ENCODE results near the gene ATP6V1F. TPM values are rescaled to one million over a fixed set of nuclear protein-coding genes. Genes with fewer than 3 reads are reported as not detected.

Gene ATP6V1F
- total and polyA plus RNA-seq, 12 donors = 96.7 to 189 (median 125) TPM

DNA sequence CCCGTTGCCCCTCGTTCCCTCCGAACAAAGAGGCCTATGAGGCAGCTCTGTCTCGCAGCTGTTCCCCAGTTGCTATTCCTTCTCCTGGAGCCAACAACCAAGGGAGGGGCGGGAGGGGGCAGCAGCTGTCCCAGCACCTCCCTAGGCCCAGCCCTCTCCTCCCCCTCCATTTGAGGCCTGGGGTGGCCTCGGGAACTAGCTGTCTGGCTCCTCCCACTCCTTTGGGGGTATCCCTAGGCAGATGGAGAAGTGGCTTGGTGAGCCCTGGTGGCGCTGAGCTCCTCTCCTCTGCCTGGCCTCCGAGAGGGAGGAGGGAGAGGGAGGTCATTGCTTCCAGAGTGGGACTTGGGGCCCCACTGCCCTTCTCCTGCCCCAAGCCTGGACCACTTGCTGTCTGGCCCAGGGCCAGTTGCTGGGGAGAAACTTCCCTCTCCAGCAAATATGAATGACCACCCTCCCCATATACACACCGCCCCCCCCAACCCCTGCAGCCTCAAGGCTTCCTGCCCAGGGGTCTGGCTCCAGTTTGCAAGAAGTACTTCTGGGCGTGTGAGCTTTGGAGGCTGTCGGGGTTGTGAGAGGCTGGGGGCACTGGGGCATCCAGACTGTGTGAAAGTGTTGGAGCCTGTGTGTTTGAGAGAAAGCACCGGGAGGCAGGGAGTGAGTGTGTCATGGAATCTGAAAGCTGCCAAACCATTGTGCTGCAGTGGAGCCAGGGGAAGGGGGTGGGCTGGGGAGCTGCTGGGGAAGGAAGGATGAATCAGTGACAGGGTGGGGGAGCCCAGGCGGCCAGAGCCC lies 29.3 kb upstream of the ATP6V1F start:
- WGBS, 2 donors = 7 to 8% methylated on average over 12 to 13 of the region's 13 CpGs
- peaks cover 20 to 95% (median 60%) of the 10 kb centered on the region in 9 donors for H3K4me1 ChIP-seq
- peak overlapping the region; percentile 86 to 99 (median 94) for H3K27ac ChIP-seq
- peak overlapping the region; percentile 3 to 92 (median 72) for H3K4me3 ChIP-seq
- H3K9me3 ChIP-seq = no peaks in the 10 kb centered on the region
- intact Hi-C loops (cut with DNase I) = loop anchor here in 1 of 10 donors (5.0 kb wide), 1 partner anchor 91 kb away; no protein-coding TSS in a partner anchor
- ATAC-seq (peak; percentile 6 to 46 (median 36)), DNase-seq (peak; percentile 61 to 82)
- peaks cover 0 to 46% (median 0%) of the 10 kb centered on the region in 7 donors for H3K27me3 ChIP-seq
- TF ChIP-seq, protein P1, sequence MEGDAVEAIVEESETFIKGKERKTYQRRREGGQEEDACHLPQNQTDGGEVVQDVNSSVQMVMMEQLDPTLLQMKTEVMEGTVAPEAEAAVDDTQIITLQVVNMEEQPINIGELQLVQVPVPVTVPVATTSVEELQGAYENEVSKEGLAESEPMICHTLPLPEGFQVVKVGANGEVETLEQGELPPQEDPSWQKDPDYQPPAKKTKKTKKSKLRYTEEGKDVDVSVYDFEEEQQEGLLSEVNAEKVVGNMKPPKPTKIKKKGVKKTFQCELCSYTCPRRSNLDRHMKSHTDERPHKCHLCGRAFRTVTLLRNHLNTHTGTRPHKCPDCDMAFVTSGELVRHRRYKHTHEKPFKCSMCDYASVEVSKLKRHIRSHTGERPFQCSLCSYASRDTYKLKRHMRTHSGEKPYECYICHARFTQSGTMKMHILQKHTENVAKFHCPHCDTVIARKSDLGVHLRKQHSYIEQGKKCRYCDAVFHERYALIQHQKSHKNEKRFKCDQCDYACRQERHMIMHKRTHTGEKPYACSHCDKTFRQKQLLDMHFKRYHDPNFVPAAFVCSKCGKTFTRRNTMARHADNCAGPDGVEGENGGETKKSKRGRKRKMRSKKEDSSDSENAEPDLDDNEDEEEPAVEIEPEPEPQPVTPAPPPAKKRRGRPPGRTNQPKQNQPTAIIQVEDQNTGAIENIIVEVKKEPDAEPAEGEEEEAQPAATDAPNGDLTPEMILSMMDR (IDR thresholded peaks at IDR 0.05) = no peak
- H3K36me3 ChIP-seq = peaks cover 0 to 50% (median 20%) of the 10 kb centered on the region in 9 donors

DNA sequence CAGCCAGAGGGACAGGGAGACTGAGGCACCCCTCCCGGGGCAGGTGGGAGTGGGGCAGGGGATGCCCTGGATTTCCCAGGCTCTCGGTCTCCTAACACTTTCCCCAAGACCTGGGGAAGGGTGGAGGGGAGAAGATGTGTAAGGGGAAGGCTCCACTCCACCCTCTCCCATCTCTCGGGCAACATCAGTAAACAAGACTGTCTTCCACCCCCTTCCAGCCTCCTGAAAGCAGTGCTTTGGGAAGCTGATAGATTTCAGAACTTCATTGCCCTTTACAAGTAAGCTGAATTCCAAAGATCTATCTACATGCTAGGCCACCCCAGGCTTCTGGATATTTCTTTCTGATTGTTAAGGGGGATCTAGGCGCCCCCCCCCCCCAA lies 28.7 kb upstream of the ATP6V1F start:
- DNase-seq (no peak), ATAC-seq (no peak)
- Histone ChIP-seq H3K27me3 (peaks cover 0 to 42% (median 0%) of the 10 kb centered on the region in 7 donors), H3K27ac (peak overlapping the region; percentile 44 to 99 (median 94)), H3K4me3 (peak overlapping the region in 6 of 10 donors; percentile 55 to 92 (median 83)), H3K4me1 (peaks cover 20 to 95% (median 60%) of the 10 kb centered on the region in 9 donors), H3K36me3 (peaks cover 0 to 56% (median 26%) of the 10 kb centered on the region in 9 donors), H3K9me3 (no peaks in the 10 kb centered on the region)
- TF ChIP-seq, protein P1 (IDR thresholded peaks at IDR 0.05) = no peak
- intact Hi-C loops (cut with DNase I) = loop anchor here in 3 of 10 donors (2.0 to 5.0 kb wide), 2 partner anchors 21 to 92 kb away; no protein-coding TSS in a partner anchor
- 25 to 29% methylated on average over 4 of the region's 4 CpGs for WGBS, 2 donors

DNA sequence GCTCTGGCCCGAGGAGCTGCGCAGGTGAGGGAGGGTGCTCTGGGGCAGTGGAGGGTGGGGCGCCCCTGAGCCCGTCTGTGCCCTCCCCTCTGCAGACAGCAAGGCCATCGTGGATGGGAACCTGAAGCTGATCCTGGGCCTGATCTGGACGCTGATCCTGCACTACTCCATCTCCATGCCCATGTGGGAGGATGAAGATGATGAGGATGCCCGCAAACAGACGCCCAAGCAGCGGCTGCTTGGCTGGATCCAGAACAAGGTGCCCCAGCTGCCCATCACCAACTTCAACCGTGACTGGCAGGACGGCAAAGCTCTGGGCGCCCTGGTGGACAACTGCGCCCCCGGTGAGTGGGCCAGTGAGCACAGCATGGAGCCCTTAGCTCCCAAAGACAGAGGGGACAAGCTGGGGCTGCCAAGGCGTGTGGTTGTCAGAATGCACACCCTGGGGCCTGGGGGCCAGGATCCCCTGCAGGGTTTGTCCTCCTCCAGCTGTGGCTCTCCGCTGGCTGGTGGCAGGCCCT lies 27.4 kb upstream of the ATP6V1F start:
- H3K4me3 ChIP-seq = peak overlapping the region in 2 of 10 donors; percentile 2 to 85
- H3K27me3 ChIP-seq = peaks cover 0 to 30% (median 0%) of the 10 kb centered on the region in 7 donors
- ATAC-seq (no peak), DNase-seq (no peak)
- WGBS, 2 donors = 78 to 81% methylated on average over 16 of the region's 16 CpGs
- H3K36me3 ChIP-seq = peaks cover 0 to 69% (median 39%) of the 10 kb centered on the region in 9 donors
- peak overlapping the region in 8 of 10 donors; percentile 5 to 99 (median 96) for H3K27ac ChIP-seq
- H3K9me3 ChIP-seq = no peaks in the 10 kb centered on the region
- peaks cover 20 to 94% (median 51%) of the 10 kb centered on the region in 9 donors for H3K4me1 ChIP-seq
- TF ChIP-seq, protein P1 (IDR thresholded peaks at IDR 0.05) = no peak
- intact Hi-C loops (cut with DNase I) = loop anchor here in 2 of 10 donors (2.0 kb wide), 1 partner anchor 20 kb away; no protein-coding TSS in a partner anchor

Measured in heart right ventricle (tissue), 16 donors.